GM12865 (cell line): ENCODE results near the gene NDUFAF7.

Experiments
- DNase-seq: peaks from one replicate; pipeline ENCODE4 v3.0.0; 2010; ENCODE audit warnings: low read depth
- H3K4me3 ChIP-seq: 2 replicates; pipeline ENCODE4 v1.5.1; 2011; ENCODE audit warnings: mild to moderate bottlenecking, low read depth, low read length, control low read depth
- TF ChIP-seq, protein P1 (sequence below): IDR thresholded peaks from 2 replicates; pipeline ENCODE4 v1.5.1; 2011; ENCODE audit warnings: low read length, control low read depth, low read depth, inconsistent platforms; ENCODE audit not compliant: insufficient read depth; ENCODE audit errors: missing control alignments

Gene NDUFAF7

DNA sequence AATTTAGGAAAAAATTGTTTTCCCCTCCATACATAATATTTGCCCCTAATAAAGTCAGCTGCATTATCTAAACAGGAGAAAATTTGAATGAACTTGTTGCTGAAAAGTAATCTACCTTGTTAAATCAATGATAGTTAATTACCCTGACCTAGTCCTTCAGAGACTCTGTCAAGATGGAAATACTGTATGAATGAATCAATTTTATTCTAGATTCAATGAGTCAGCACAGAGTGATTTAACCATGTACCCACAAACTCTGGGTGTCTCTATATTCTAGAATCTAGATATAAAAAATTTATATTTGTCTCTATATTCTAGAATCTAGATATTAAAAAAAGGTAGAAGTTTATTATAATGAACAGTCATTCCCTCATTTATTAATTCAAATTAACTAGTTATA, 36.2 kb downstream of the NDUFAF7 start:
- H3K4me3 ChIP-seq: no peak overlapping the region
- TF ChIP-seq, protein P1, sequence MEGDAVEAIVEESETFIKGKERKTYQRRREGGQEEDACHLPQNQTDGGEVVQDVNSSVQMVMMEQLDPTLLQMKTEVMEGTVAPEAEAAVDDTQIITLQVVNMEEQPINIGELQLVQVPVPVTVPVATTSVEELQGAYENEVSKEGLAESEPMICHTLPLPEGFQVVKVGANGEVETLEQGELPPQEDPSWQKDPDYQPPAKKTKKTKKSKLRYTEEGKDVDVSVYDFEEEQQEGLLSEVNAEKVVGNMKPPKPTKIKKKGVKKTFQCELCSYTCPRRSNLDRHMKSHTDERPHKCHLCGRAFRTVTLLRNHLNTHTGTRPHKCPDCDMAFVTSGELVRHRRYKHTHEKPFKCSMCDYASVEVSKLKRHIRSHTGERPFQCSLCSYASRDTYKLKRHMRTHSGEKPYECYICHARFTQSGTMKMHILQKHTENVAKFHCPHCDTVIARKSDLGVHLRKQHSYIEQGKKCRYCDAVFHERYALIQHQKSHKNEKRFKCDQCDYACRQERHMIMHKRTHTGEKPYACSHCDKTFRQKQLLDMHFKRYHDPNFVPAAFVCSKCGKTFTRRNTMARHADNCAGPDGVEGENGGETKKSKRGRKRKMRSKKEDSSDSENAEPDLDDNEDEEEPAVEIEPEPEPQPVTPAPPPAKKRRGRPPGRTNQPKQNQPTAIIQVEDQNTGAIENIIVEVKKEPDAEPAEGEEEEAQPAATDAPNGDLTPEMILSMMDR: no peak
- DNase-seq: no peak

DNA sequence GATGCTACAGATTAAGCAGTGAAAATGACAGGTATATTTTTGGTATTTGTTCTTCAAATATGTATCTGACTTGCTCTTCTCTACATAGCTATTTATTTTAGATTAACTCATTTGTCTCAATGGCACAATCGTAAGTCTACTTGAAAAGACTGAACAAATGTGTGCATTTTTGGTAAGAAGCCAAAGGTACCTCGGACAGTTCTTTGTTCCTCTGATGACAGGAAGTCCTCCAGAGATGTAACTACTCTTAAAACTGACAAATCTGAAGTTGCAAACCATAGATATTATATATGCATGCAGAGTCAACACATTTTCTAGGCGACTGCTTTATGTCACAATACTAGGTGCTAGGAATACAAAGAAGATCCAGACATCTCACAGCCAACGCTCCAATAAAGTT, 36.7 kb downstream of the NDUFAF7 start:
- TF ChIP-seq, protein P1: no peak
- no peak overlapping the region for H3K4me3 ChIP-seq
- DNase-seq: no peak

DNA sequence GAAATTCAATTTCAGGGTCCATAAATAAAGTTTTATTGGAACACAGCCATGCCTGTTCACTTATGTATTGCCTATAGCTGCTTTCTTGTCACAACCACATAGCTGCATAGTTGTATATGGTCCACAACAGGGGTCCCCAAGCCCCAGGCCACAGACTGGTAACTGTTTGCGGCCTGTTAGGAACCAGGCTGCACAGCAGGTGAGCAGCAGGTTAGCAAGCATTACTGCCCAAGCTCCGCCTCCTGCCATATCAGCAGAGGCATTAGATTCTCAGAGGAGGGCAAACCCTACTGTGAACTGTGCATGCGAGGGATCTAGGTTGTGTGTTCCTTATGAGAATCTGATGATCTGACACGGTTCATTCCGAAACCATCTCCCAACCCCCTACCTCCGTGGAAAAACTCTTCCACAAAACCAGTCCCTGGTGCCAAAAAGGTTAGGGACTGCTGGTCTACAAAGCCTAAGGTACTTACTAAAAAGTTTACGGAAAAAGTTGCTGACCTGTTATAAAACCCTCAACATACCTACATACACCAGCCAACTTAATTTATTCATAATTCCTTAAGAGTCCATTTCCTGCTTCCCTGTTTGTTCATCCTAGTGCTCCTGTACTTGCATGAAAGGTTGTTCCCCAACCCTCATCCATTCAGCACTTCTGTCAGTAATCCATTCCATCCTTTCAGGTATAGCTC, 40.1 kb downstream of the NDUFAF7 start:
- no peak overlapping the region for H3K4me3 ChIP-seq
- TF ChIP-seq, protein P1: no peak
- DNase-seq: no peak

DNA sequence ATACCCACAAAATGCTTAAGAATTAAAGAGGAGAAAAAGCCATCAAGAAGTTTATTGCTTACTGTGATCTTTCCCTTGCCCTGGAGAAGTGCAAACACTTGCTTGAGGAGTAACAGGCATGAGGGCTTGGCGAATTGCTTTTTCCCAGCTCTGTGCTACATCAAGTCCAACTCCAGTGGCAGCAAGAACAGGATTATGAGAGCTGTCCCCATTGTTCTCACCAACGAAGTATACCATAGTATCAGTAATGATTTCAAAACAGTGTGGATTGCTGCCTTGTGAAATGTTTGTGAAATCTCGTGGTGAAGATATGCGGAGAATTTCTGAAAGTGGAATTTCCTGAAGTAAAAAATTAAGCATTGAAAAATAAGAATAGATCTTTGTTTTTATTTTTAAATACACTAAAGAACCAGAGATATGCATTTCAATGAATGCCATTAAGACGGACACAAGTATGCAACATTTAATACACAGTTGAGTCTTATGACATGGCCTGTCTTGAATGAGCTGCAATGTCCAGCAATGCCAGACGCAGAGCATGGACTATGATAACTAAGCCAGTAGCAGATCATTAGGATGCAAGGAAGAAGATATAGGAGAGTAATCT, 43.0 kb downstream of the NDUFAF7 start:
- DNase-seq: no peak
- TF ChIP-seq, protein P1: no peak
- no peak overlapping the region for H3K4me3 ChIP-seq

DNA sequence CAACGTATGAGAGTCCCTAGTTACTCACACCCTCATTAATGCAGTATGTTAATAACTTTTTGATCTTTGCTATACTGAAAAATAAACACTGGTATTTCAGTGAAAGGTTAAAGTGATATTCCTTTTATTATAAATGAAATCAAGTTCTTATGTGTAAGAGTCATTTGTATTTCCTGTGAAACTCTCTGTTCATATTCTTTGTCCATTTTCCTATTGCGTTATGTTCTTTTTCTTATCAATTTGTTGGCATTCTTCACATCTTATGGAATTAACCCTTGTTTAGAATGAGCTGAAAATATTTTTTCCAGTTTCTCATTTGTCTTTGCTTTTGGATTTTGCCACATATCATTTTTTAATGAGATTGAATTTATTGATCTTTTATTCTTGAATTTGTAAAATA, 44.8 kb downstream of the NDUFAF7 start:
- TF ChIP-seq, protein P1: no peak
- DNase-seq: no peak

DNA sequence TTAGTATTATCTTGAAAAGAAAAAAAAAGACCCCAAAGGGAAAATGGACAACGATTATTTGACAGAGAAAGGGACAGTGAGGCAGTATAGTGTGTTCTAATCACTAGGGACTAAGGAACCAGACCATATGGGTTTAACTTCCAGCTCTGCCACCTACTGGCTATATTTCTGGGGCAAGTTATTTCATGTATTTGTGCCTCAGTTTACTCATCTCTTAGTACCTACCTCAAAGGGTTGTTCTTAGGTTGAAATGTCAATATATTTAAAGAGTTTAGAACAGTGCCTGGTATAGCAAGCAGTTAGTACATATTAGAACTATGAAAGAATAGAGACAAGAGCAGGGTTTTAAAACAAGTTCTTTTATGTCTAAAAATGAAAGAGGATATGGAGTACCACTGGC, 50.5 kb downstream of the NDUFAF7 start:
- no peak for DNase-seq
- no peak overlapping the region for H3K4me3 ChIP-seq
- TF ChIP-seq, protein P1: no peak

More for the DNA sequence above, 44.8 kb downstream of the NDUFAF7 start:
- H3K4me3 ChIP-seq: no peak overlapping the region
